ENCODE results near the gene LRRC4C.

- no peak for TF ChIP-seq CTCF (conservative IDR thresholded peaks at IDR 0.05; ENCODE audit: low read depth in 2 of 2)
- TF ChIP-seq EZH2 (IDR thresholded peaks at IDR 0.05; ENCODE audit: low read depth, unreplicated experiment) = no peak
- TF ChIP-seq POLR2AphosphoS5 (IDR thresholded peaks at IDR 0.05; ENCODE audit: low read depth) = no peak
- TF ChIP-seq, protein P1, sequence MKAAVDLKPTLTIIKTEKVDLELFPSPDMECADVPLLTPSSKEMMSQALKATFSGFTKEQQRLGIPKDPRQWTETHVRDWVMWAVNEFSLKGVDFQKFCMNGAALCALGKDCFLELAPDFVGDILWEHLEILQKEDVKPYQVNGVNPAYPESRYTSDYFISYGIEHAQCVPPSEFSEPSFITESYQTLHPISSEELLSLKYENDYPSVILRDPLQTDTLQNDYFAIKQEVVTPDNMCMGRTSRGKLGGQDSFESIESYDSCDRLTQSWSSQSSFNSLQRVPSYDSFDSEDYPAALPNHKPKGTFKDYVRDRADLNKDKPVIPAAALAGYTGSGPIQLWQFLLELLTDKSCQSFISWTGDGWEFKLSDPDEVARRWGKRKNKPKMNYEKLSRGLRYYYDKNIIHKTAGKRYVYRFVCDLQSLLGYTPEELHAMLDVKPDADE (IDR thresholded peaks at IDR 0.05) = no peak
- TF ChIP-seq CREB1 (CRISPR knock-in tag; IDR thresholded peaks at IDR 0.05; ENCODE audit: low read depth) = no peak
- TF ChIP-seq, protein P2, sequence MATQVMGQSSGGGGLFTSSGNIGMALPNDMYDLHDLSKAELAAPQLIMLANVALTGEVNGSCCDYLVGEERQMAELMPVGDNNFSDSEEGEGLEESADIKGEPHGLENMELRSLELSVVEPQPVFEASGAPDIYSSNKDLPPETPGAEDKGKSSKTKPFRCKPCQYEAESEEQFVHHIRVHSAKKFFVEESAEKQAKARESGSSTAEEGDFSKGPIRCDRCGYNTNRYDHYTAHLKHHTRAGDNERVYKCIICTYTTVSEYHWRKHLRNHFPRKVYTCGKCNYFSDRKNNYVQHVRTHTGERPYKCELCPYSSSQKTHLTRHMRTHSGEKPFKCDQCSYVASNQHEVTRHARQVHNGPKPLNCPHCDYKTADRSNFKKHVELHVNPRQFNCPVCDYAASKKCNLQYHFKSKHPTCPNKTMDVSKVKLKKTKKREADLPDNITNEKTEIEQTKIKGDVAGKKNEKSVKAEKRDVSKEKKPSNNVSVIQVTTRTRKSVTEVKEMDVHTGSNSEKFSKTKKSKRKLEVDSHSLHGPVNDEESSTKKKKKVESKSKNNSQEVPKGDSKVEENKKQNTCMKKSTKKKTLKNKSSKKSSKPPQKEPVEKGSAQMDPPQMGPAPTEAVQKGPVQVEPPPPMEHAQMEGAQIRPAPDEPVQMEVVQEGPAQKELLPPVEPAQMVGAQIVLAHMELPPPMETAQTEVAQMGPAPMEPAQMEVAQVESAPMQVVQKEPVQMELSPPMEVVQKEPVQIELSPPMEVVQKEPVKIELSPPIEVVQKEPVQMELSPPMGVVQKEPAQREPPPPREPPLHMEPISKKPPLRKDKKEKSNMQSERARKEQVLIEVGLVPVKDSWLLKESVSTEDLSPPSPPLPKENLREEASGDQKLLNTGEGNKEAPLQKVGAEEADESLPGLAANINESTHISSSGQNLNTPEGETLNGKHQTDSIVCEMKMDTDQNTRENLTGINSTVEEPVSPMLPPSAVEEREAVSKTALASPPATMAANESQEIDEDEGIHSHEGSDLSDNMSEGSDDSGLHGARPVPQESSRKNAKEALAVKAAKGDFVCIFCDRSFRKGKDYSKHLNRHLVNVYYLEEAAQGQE (IDR thresholded peaks at IDR 0.05; ENCODE audit: unreplicated experiment) = no peak
- no peak for TF ChIP-seq ZNF114 (CRISPR knock-in tag; IDR thresholded peaks at IDR 0.05)
- TF ChIP-seq STAT1 (IDR thresholded peaks at IDR 0.05; ENCODE audit: unreplicated experiment) = no peak
- no peak for TF ChIP-seq JUNB (IDR thresholded peaks at IDR 0.05; ENCODE audit: unreplicated experiment)
- no peak for TF ChIP-seq EZH2phosphoT487 (IDR thresholded peaks at IDR 0.05; ENCODE audit: unreplicated experiment)
- TF ChIP-seq, protein P3, sequence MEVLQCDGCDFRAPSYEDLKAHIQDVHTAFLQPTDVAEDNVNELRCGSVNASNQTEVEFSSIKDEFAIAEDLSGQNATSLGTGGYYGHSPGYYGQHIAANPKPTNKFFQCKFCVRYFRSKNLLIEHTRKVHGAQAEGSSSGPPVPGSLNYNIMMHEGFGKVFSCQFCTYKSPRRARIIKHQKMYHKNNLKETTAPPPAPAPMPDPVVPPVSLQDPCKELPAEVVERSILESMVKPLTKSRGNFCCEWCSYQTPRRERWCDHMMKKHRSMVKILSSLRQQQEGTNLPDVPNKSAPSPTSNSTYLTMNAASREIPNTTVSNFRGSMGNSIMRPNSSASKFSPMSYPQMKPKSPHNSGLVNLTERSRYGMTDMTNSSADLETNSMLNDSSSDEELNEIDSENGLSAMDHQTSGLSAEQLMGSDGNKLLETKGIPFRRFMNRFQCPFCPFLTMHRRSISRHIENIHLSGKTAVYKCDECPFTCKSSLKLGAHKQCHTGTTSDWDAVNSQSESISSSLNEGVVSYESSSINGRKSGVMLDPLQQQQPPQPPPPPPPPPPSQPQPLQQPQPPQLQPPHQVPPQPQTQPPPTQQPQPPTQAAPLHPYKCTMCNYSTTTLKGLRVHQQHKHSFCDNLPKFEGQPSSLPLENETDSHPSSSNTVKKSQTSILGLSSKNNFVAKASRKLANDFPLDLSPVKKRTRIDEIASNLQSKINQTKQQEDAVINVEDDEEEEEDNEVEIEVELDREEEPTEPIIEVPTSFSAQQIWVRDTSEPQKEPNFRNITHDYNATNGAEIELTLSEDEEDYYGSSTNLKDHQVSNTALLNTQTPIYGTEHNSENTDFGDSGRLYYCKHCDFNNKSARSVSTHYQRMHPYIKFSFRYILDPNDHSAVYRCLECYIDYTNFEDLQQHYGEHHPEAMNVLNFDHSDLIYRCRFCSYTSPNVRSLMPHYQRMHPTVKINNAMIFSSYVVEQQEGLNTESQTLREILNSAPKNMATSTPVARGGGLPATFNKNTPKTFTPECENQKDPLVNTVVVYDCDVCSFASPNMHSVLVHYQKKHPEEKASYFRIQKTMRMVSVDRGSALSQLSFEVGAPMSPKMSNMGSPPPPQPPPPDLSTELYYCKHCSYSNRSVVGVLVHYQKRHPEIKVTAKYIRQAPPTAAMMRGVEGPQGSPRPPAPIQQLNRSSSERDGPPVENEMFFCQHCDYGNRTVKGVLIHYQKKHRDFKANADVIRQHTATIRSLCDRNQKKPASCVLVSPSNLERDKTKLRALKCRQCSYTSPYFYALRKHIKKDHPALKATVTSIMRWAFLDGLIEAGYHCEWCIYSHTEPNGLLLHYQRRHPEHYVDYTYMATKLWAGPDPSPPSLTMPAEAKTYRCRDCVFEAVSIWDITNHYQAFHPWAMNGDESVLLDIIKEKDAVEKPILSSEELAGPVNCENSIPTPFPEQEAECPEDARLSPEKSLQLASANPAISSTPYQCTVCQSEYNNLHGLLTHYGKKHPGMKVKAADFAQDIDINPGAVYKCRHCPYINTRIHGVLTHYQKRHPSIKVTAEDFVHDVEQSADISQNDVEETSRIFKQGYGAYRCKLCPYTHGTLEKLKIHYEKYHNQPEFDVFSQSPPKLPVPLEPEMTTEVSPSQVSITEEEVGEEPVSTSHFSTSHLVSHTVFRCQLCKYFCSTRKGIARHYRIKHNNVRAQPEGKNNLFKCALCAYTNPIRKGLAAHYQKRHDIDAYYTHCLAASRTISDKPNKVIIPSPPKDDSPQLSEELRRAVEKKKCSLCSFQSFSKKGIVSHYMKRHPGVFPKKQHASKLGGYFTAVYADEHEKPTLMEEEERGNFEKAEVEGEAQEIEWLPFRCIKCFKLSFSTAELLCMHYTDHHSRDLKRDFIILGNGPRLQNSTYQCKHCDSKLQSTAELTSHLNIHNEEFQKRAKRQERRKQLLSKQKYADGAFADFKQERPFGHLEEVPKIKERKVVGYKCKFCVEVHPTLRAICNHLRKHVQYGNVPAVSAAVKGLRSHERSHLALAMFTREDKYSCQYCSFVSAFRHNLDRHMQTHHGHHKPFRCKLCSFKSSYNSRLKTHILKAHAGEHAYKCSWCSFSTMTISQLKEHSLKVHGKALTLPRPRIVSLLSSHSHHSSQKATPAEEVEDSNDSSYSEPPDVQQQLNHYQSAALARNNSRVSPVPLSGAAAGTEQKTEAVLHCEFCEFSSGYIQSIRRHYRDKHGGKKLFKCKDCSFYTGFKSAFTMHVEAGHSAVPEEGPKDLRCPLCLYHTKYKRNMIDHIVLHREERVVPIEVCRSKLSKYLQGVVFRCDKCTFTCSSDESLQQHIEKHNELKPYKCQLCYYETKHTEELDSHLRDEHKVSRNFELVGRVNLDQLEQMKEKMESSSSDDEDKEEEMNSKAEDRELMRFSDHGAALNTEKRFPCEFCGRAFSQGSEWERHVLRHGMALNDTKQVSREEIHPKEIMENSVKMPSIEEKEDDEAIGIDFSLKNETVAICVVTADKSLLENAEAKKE (CRISPR knock-in tag; IDR thresholded peaks at IDR 0.05) = no peak
- no peak for TF ChIP-seq NANOG (IDR thresholded peaks at IDR 0.05; ENCODE audit: borderline replicate concordance)
- no peak for TF ChIP-seq ZNF331 (CRISPR knock-in tag; IDR thresholded peaks at IDR 0.05; ENCODE audit: low read depth)
These were observed 1354.4 kb downstream of the LRRC4C start for GRCh38 chr11:40104941-40105550.

All from GM23338 (cell line).